HL-60 (cell line): Measurements from ENCODE around the gene MMP28.

ENCODE experiments used
- DNase-seq, 2 experiments: peaks; one replicate each; pipeline ENCODE4 v3.0.0-alpha.2; 2010 to 2020; ENCODE audit warnings: low read depth in 1 of 2, low spot score in 1 of 2
- H3K27ac ChIP-seq: fragments of 250-450 bp; sonication (Bioruptor Pico); replicated peaks from 2 replicates; pipeline ENCODE4 v1.5.1; 2020; ENCODE audit warnings: mild to moderate bottlenecking, moderate library complexity
- H3K27me3 ChIP-seq: fragments of 250-450 bp; sonication (Bioruptor Pico); 2 replicates; pipeline ENCODE4 v1.5.1; 2021; ENCODE audit warnings: mild to moderate bottlenecking, moderate library complexity; ENCODE audit not compliant: insufficient read depth, poor library complexity, severe bottlenecking
- H3K4me3 ChIP-seq: replicated peaks from 2 replicates; pipeline ENCODE4 v1.5.1; 2011; ENCODE audit warnings: mild to moderate bottlenecking, control low read depth, low read length; ENCODE audit not compliant: insufficient read depth
- GABPA ChIP-seq: IDR thresholded peaks from 2 replicates; pipeline ENCODE4 v1.6.1; 2012; ENCODE audit warnings: low read depth
- POLR2AphosphoS5 ChIP-seq: IDR thresholded peaks from 2 replicates; pipeline ENCODE4 v1.6.1; 2012; ENCODE audit warnings: low read depth
- SPI1 ChIP-seq: IDR thresholded peaks from 2 replicates; pipeline ENCODE4 v1.6.1; 2012; ENCODE audit warnings: low read depth, mild to moderate bottlenecking, borderline replicate concordance
- TF ChIP-seq, protein P1 (sequence below): IDR thresholded peaks from 2 replicates; pipeline ENCODE4 v1.6.1; 2012; ENCODE audit warnings: low read depth; ENCODE audit not compliant: insufficient replicate concordance
- TF ChIP-seq, protein P2 (sequence below): IDR thresholded peaks from one replicate; pipeline ENCODE4 v1.5.1; 2011; ENCODE audit warnings: low read length, control low read depth, inconsistent platforms; ENCODE audit not compliant: insufficient read depth

The MMP28 gene

DNA sequence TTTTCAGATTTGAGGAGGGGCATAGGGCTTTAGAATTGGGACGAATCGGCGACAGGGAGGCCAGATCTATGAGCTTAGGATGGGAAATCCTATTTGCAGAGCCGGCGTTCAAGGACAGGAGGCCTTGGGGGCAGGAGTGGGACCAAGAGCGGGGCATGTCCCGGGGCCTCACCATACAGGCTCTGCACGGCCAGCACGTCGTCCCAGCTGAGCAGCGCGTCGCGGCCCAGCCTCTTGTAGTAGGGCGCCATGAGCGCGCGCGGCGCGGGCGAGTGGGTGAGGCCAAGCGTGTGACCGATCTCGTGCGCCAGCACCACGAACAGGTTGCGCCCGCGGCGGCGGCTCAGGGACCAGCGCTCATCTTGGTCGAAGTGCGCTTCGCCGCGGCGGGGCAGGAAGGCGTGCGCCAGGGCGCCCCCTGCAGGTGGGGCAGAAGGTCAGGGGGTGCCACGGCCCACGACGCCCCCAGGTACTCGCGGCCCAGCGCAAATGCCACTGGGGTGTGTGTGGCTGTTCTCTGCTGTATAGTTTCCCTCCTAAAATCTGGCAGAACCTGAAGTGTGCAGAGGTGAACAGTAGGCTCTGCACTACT lies 25.4 kb downstream of the MMP28 start:
- no peak for DNase-seq
- TF ChIP-seq SPI1, result no peak
- TF ChIP-seq, protein P1, sequence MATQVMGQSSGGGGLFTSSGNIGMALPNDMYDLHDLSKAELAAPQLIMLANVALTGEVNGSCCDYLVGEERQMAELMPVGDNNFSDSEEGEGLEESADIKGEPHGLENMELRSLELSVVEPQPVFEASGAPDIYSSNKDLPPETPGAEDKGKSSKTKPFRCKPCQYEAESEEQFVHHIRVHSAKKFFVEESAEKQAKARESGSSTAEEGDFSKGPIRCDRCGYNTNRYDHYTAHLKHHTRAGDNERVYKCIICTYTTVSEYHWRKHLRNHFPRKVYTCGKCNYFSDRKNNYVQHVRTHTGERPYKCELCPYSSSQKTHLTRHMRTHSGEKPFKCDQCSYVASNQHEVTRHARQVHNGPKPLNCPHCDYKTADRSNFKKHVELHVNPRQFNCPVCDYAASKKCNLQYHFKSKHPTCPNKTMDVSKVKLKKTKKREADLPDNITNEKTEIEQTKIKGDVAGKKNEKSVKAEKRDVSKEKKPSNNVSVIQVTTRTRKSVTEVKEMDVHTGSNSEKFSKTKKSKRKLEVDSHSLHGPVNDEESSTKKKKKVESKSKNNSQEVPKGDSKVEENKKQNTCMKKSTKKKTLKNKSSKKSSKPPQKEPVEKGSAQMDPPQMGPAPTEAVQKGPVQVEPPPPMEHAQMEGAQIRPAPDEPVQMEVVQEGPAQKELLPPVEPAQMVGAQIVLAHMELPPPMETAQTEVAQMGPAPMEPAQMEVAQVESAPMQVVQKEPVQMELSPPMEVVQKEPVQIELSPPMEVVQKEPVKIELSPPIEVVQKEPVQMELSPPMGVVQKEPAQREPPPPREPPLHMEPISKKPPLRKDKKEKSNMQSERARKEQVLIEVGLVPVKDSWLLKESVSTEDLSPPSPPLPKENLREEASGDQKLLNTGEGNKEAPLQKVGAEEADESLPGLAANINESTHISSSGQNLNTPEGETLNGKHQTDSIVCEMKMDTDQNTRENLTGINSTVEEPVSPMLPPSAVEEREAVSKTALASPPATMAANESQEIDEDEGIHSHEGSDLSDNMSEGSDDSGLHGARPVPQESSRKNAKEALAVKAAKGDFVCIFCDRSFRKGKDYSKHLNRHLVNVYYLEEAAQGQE, result no peak
- TF ChIP-seq POLR2AphosphoS5, result no peak
- no peak for TF ChIP-seq GABPA
- TF ChIP-seq, protein P2, sequence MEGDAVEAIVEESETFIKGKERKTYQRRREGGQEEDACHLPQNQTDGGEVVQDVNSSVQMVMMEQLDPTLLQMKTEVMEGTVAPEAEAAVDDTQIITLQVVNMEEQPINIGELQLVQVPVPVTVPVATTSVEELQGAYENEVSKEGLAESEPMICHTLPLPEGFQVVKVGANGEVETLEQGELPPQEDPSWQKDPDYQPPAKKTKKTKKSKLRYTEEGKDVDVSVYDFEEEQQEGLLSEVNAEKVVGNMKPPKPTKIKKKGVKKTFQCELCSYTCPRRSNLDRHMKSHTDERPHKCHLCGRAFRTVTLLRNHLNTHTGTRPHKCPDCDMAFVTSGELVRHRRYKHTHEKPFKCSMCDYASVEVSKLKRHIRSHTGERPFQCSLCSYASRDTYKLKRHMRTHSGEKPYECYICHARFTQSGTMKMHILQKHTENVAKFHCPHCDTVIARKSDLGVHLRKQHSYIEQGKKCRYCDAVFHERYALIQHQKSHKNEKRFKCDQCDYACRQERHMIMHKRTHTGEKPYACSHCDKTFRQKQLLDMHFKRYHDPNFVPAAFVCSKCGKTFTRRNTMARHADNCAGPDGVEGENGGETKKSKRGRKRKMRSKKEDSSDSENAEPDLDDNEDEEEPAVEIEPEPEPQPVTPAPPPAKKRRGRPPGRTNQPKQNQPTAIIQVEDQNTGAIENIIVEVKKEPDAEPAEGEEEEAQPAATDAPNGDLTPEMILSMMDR, result no peak
- Histone ChIP-seq H3K27ac (no peak overlapping the region), H3K4me3 (no peak overlapping the region), H3K27me3 (peaks cover 6% of the 10 kb centered on the region)

DNA sequence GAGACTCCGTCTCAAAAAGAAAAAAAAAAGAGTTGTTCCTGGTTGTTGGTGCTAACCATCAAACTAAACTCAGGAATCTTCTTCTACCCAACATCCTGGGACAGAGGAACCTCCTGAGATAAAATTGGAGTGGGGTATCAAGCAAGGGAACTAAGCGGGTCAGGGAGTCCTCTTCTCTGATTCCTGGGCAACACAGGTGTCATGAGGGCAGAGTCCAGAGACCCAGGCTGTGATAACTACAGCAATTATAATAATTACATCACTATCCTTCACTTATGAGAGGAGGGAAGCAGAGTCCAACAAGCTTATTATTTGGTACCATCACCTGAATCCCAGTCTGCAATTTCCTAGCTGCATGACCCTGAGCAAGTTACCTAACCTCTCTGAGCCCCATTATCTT lies 26.6 kb downstream of the MMP28 start:
- Histone ChIP-seq H3K27ac (no peak overlapping the region), H3K4me3 (no peak overlapping the region), H3K27me3 (peaks cover 6% of the 10 kb centered on the region)
- DNase-seq, result no peak
- TF ChIP-seq POLR2AphosphoS5 (no peak), GABPA (no peak)
- TF ChIP-seq, protein P1, result no peak

DNA sequence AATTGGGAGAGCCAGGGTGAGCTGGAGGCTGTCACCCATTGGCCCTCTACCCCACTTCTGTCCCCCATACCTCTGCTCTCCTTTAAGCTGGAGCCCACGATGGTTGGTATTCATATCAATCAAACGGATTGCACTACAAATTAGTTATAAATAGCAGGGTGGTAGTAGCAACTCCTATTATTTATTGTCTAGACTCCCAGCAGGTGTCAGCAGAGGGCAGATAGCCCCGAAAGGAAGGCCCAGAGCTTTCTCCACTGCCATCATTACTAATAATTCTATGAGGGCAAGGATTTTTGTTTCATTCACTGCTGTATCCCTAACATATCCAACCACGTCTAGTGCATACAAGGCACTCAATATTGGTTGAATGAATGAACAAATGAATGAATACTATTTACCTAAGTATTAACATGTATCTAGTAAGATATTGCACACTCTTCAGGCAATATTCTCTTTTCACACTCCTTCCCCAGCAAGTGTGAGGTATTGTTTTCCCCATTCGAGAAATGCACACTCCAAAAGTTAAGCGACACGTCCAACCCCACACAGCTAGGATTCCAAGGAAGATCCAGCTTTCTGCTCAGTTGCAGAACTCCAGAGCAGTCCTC lies 28.4 kb downstream of the MMP28 start:
- TF ChIP-seq SPI1 (no peak), GABPA (no peak), POLR2AphosphoS5 (no peak)
- TF ChIP-seq, protein P2, result peak; percentile 27
- no peak overlapping the region for H3K27ac ChIP-seq

DNA sequence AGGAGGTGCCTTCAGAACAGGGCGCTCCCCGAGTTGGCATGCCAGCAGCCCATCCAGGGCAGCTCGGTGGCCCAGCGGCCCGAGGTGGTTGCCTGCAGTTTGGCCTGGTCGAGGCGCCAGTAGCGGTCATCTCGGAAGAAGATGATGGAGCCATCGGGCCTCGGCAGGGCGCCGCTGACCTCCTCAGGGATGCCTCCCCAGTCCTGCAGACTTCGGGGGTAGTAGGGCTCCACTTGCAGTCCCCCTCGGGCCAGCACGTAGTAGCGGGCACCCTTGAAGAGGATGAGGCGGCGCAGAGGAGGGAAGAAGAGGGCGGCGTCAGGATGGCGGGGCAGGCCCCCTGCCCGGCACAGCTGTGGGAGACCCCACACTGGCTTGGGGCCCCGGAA lies 29.0 kb downstream of the MMP28 start:
- H3K27me3 ChIP-seq, result peaks cover 3% of the 10 kb centered on the region
- TF ChIP-seq, protein P2, result no peak
- H3K27ac ChIP-seq, result no peak overlapping the region
- DNase-seq, result no peak
- H3K4me3 ChIP-seq, result no peak overlapping the region

More for the DNA sequence above, 28.4 kb downstream of the MMP28 start:
- Histone ChIP-seq H3K4me3 (no peak overlapping the region), H3K27me3 (peaks cover 3% of the 10 kb centered on the region)
- DNase-seq, result peak in 1 of 2 experiments; percentile 33
